H9 (cell line): ENCODE measurements around the gene FAM219A. TPM values are rescaled to one million over a fixed set of nuclear protein-coding genes. Genes with fewer than 3 reads are reported as not detected.

Experiments
- DNase-seq: peaks from one replicate; pipeline ENCODE4 v3.0.0-alpha.2; 2017
- H2AFZ ChIP-seq: one replicate; pipeline ENCODE4 v1.6.1; 2013; ENCODE audit warnings: mild to moderate bottlenecking, low read length, control low read depth, moderate library complexity
- H2AK5ac ChIP-seq: 2 replicates; pipeline ENCODE4 v1.6.1; 2013; ENCODE audit warnings: low read length, control low read depth, mixed read lengths; ENCODE audit not compliant: insufficient read length
- H2BK120ac ChIP-seq: one replicate; pipeline ENCODE4 v1.6.1; 2013; ENCODE audit warnings: low read depth, mild to moderate bottlenecking, low read length, control low read depth, inconsistent platforms; ENCODE audit not compliant: poor library complexity, severe bottlenecking
- H2BK12ac ChIP-seq: 2 replicates; pipeline ENCODE4 v1.6.1; 2013; ENCODE audit warnings: low read length, control low read depth, mixed read lengths, low read depth; ENCODE audit not compliant: insufficient read length
- H2BK15ac ChIP-seq: 2 replicates; pipeline ENCODE4 v1.6.1; 2013; ENCODE audit warnings: low read depth, low read length, control low read depth
- H2BK20ac ChIP-seq: one replicate; pipeline ENCODE4 v1.6.1; 2013; ENCODE audit warnings: low read depth, mild to moderate bottlenecking, low read length, control low read depth, inconsistent platforms; ENCODE audit not compliant: poor library complexity, severe bottlenecking
- H2BK5ac ChIP-seq: 2 replicates; pipeline ENCODE4 v1.6.1; 2013; ENCODE audit warnings: low read length, control low read depth, mixed read lengths; ENCODE audit not compliant: insufficient read length
- H3K14ac ChIP-seq: 2 replicates; pipeline ENCODE4 v1.6.1; 2013; ENCODE audit warnings: low read length, control low read depth; ENCODE audit not compliant: insufficient read depth
- H3K18ac ChIP-seq: 2 replicates; pipeline ENCODE4 v1.6.1; 2013; ENCODE audit warnings: low read depth, mild to moderate bottlenecking, mixed read lengths, low read length, control low read depth; ENCODE audit not compliant: insufficient read length
- H3K23ac ChIP-seq: 2 replicates; pipeline ENCODE4 v1.6.1; 2013; ENCODE audit warnings: low read length, control low read depth, mixed read lengths, low read depth; ENCODE audit not compliant: insufficient read length
- H3K23me2 ChIP-seq: 2 replicates; pipeline ENCODE4 v1.6.1; 2013; ENCODE audit warnings: low read depth, mild to moderate bottlenecking, mixed read lengths, low read length, control low read depth; ENCODE audit not compliant: insufficient read length, poor library complexity, severe bottlenecking
- H3K27ac ChIP-seq: 2 replicates; pipeline ENCODE4 v1.5.1; 2013; ENCODE audit warnings: low read length, control low read depth, mixed read lengths, low read depth; ENCODE audit not compliant: insufficient read length
- H3K27me3 ChIP-seq: 2 replicates; pipeline ENCODE4 v1.6.1; 2013; ENCODE audit warnings: low read length, control low read depth, inconsistent platforms; ENCODE audit not compliant: insufficient read depth
- H3K4ac ChIP-seq: 2 replicates; pipeline ENCODE4 v1.6.1; 2013; ENCODE audit warnings: low read depth, mild to moderate bottlenecking, control low read depth, inconsistent platforms, low read length, moderate library complexity
- H3K4me1 ChIP-seq: 2 replicates; pipeline ENCODE4 v1.6.1; 2013; ENCODE audit warnings: low read length, control low read depth, inconsistent platforms; ENCODE audit not compliant: insufficient read depth
- H3K4me2 ChIP-seq: 2 replicates; pipeline ENCODE4 v1.6.1; 2013; ENCODE audit warnings: low read length, control low read depth, mixed read lengths; ENCODE audit not compliant: insufficient read length, insufficient read depth
- H3K56ac ChIP-seq: 2 replicates; pipeline ENCODE4 v1.6.1; 2013; ENCODE audit warnings: low read depth, mild to moderate bottlenecking, mixed read lengths, low read length, control low read depth; ENCODE audit not compliant: insufficient read length
- H3K79me1 ChIP-seq: 2 replicates; pipeline ENCODE4 v1.6.1; 2013; ENCODE audit warnings: low read depth, mild to moderate bottlenecking, moderate library complexity, low read length, control low read depth, inconsistent platforms; ENCODE audit not compliant: insufficient read depth, poor library complexity, severe bottlenecking
- H3K79me2 ChIP-seq: 2 replicates; pipeline ENCODE4 v1.6.1; 2013; ENCODE audit warnings: low read length, control low read depth, inconsistent platforms; ENCODE audit not compliant: insufficient read depth
- H3K9ac ChIP-seq: 2 replicates; pipeline ENCODE4 v1.6.1; 2013; ENCODE audit warnings: low read length, control low read depth, mixed read lengths; ENCODE audit not compliant: insufficient read length; ENCODE audit errors: extremely low read depth
- H3K9me3 ChIP-seq: one replicate; pipeline ENCODE4 v1.6.1; 2013; ENCODE audit warnings: low read depth, low read length, inconsistent platforms; ENCODE audit not compliant: control insufficient read depth
- H3T11ph ChIP-seq: one replicate; pipeline ENCODE4 v1.6.1; 2013; ENCODE audit warnings: mild to moderate bottlenecking, low read length, control low read depth, inconsistent platforms
- H4K20me1 ChIP-seq: one replicate; pipeline ENCODE4 v1.6.1; 2013; ENCODE audit not compliant: control insufficient read depth, insufficient read length, insufficient read depth
- H4K5ac ChIP-seq: 2 replicates; pipeline ENCODE4 v1.6.1; 2013; ENCODE audit warnings: low read depth, mild to moderate bottlenecking, mixed read lengths, low read length, control low read depth; ENCODE audit not compliant: insufficient read length
- H4K8ac ChIP-seq: replicated peaks from 2 replicates; pipeline ENCODE4 v1.6.1; 2013; ENCODE audit warnings: low read length, control low read depth, mixed read lengths, low read depth; ENCODE audit not compliant: insufficient read length
- H4K91ac ChIP-seq: 2 replicates; pipeline ENCODE4 v1.6.1; 2013; ENCODE audit warnings: low read depth, mild to moderate bottlenecking, moderate library complexity, mixed read lengths, low read length, control low read depth; ENCODE audit not compliant: insufficient read length
- H3K27ac Mint-ChIP-seq, 3 experiments: 2 replicates in 2 of 3; 3 replicates in 1 of 3; pipeline ENCODE4 v1.8.0; 2020 to 2021; ENCODE audit warnings: mixed read lengths in 3 of 3, mild to moderate bottlenecking in 1 of 3, moderate library complexity in 1 of 3
- H3K27me3 Mint-ChIP-seq: 2 replicates; pipeline ENCODE4 v1.8.0; 2021; ENCODE audit warnings: low read depth, mild to moderate bottlenecking, moderate library complexity, mixed read lengths
- H3K36me3 Mint-ChIP-seq, 3 experiments: 2 replicates in 2 of 3; 3 replicates in 1 of 3; pipeline ENCODE4 v1.8.0; 2020 to 2021; ENCODE audit warnings: low read depth in 3 of 3, mixed read lengths in 3 of 3; ENCODE audit not compliant: insufficient read depth in 1 of 3
- H3K4me1 Mint-ChIP-seq, 2 experiments: 2 replicates each; pipeline ENCODE4 v1.8.0; 2020; ENCODE audit warnings: mixed read lengths in 2 of 2
- H3K4me3 Mint-ChIP-seq, 2 experiments: 2 replicates in 1 of 2; 3 replicates in 1 of 2; pipeline ENCODE4 v1.8.0; 2020 to 2021; ENCODE audit warnings: mild to moderate bottlenecking in 2 of 2, mixed read lengths in 2 of 2, moderate library complexity in 1 of 2
- H3K9me3 Mint-ChIP-seq, 2 experiments: 2 replicates in 1 of 2; 3 replicates in 1 of 2; pipeline ENCODE4 v1.8.0; 2020; ENCODE audit warnings: mild to moderate bottlenecking in 2 of 2, mixed read lengths in 2 of 2, moderate library complexity in 1 of 2
- WGBS: extraction: QIAGEN DNeasy Blood & Tissue Kit; methylation state at CpG from one replicate; pipeline ENCODE4 v1.1.7; 2013; ENCODE audit warnings: missing lambda C conversion rate, low lambda C conversion rate, mixed read lengths; ENCODE audit not compliant: insufficient read length; ENCODE audit errors: extremely low coverage; 5-methylcytosine and 5-hydroxymethylcytosine counted together
- total RNA-seq: library from RNA; stranded (reverse); gene quantifications from 2 replicates; pipeline ENCODE4 v1.2.1, GENCODE V29; 2021
- TF ChIP-seq, protein P1 (sequence below): fragments of 200-600 bp; sonication (generic); conservative IDR thresholded peaks from 3 replicates; pipeline ENCODE4 v1.8.0; 2021; ENCODE audit warnings: antibody characterized with exemption, mild to moderate bottlenecking

Gene FAM219A
- total RNA-seq, 1 experiment from 2014 or later = 16.7 TPM

DNA sequence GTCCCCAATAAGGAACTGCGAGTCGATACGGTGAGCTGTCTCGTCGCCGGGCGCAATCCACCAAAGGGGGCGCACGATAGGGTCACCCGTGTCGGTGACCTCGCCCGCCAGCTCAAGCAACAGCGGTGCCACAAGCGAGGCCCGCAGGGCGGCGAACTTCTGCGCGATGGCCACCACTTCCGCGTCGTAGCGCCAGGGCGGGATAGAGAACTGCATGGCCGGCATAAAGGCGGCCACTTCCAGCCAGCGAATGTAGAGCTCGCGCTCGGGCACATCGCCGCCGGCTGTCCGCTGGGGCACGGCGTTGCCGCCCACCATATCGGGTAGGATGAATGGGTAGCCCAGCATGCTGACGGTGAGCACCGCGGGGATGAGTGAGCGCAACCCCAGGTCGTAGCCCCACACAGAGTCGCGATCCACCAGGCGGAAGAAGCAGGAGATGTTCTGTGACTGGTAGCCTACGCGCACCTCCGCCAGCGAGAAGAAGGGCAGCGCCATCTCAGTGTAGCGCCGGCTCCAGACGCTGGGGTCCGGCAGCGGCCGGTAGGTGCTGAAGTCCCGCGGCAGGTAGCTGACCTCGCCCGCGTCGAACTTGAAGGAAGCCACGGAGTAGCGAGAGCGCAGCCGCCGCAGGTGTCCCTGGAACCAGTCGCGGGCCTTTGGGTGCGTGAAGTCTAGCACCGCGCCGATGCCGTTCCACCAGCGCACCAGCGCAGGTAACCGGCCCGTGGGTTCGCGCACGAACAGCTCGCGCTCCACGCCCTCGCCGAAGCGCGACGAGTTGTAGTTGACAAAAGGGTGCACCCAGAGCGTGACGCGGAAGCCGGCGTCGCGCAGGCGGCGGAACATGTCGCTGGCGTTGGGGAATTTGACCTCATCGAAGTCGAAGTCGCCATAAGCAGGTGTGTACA lies 87.1 kb downstream of the FAM219A start:
- Mint-ChIP-seq H3K4me3 (no peak overlapping the region), H3K27ac (no peak overlapping the region), H3K36me3 (peaks cover 44 to 46% (median 45%) of the 10 kb centered on the region in 3 experiments), H3K4me1 (peaks cover 15 to 19% of the 10 kb centered on the region in 2 experiments), H3K27me3 (peaks cover 3% of the 10 kb centered on the region), H3K9me3 (peaks cover 7 to 22% of the 10 kb centered on the region in 2 experiments; a peak in 4 of 5 replicates)
- Histone ChIP-seq H3K4me2 (no peak overlapping the region), H2AK5ac (no peak overlapping the region), H3K9ac (no peak overlapping the region), H3K9me3 (no peaks in the 10 kb centered on the region), H2BK120ac (no peak overlapping the region), H4K8ac (no peak overlapping the region), H3K79me1 (no peaks in the 10 kb centered on the region), H4K20me1 (no peaks in the 10 kb centered on the region), H2BK5ac (no peak overlapping the region), H3K27me3 (no peaks in the 10 kb centered on the region), H4K91ac (no peak overlapping the region), H4K5ac (no peak overlapping the region), H3K14ac (no peak overlapping the region), H3K18ac (no peak overlapping the region), H3K23ac (no peak overlapping the region), H2AFZ (no peak overlapping the region), H3K23me2 (peaks cover 4% of the 10 kb centered on the region), H2BK20ac (no peak overlapping the region), H2BK15ac (no peak overlapping the region), H2BK12ac (no peak overlapping the region), H3K4me1 (0 out of 2 replicates have a peak, but pooled peaks cover 4% of the 10 kb centered on the region), H3K4ac (no peak overlapping the region), H3K56ac (no peak overlapping the region), H3K79me2 (no peaks in the 10 kb centered on the region), H3T11ph (no peak overlapping the region), H3K27ac (no peak overlapping the region)
- no peak for DNase-seq
- TF ChIP-seq, protein P1, sequence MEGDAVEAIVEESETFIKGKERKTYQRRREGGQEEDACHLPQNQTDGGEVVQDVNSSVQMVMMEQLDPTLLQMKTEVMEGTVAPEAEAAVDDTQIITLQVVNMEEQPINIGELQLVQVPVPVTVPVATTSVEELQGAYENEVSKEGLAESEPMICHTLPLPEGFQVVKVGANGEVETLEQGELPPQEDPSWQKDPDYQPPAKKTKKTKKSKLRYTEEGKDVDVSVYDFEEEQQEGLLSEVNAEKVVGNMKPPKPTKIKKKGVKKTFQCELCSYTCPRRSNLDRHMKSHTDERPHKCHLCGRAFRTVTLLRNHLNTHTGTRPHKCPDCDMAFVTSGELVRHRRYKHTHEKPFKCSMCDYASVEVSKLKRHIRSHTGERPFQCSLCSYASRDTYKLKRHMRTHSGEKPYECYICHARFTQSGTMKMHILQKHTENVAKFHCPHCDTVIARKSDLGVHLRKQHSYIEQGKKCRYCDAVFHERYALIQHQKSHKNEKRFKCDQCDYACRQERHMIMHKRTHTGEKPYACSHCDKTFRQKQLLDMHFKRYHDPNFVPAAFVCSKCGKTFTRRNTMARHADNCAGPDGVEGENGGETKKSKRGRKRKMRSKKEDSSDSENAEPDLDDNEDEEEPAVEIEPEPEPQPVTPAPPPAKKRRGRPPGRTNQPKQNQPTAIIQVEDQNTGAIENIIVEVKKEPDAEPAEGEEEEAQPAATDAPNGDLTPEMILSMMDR = no peak
- WGBS = no CpG with 5 or more reads among the region's 105 CpGs
